HEK293 (cell line): ENCODE measurements around the gene NOMO2.
"Not testable (repeated sequence)": the region's sequence is repeated elsewhere in the genome, so short reads cannot be mapped to it uniquely, and the experiment has no call there.

Experiments
- TCF7L2 ChIP-seq: IDR thresholded peaks from 2 replicates; pipeline ENCODE4 v1.6.1; 2011; ENCODE audit warnings: low read depth, mild to moderate bottlenecking, inconsistent platforms, low read length, moderate library complexity, borderline replicate concordance
- ZBTB48 ChIP-seq: fragments of 450-650 bp; formaldehyde crosslinking; IDR thresholded peaks from 2 replicates; pipeline ENCODE4 v1.5.1; 2016; ENCODE audit warnings: missing biosample characterization, missing genetic modification characterization
- ZBTB7A ChIP-seq: fragments of 450-650 bp; formaldehyde crosslinking; IDR thresholded peaks from 2 replicates; pipeline ENCODE4 v1.5.1; 2016; ENCODE audit warnings: low read depth, missing biosample characterization, missing genetic modification characterization
- ZNF623 ChIP-seq: fragments of 450-650 bp; formaldehyde crosslinking; IDR thresholded peaks from 2 replicates; pipeline ENCODE4 v1.5.1; 2016; ENCODE audit warnings: missing biosample characterization, missing genetic modification characterization
- ZNF658 ChIP-seq: fragments of 450-650 bp; formaldehyde crosslinking; IDR thresholded peaks from 2 replicates; pipeline ENCODE4; 2016; ENCODE audit warnings: missing biosample characterization, missing genetic modification characterization
- ZNF768 ChIP-seq: fragments of 450-650 bp; formaldehyde crosslinking; IDR thresholded peaks from 2 replicates; pipeline ENCODE4 v1.5.1; 2018; ENCODE audit warnings: missing biosample characterization, mild to moderate bottlenecking, missing genetic modification characterization
- TF ChIP-seq, protein P1 (sequence below): fragments of 450-650 bp; formaldehyde crosslinking; IDR thresholded peaks from 2 replicates; pipeline ENCODE4 v1.5.1; 2016; ENCODE audit warnings: missing biosample characterization, missing genetic modification characterization
- TF ChIP-seq, protein P2 (sequence below): fragments of 450-650 bp; formaldehyde crosslinking; IDR thresholded peaks from 2 replicates; pipeline ENCODE4 v1.5.1; 2017; ENCODE audit warnings: missing biosample characterization, missing genetic modification characterization
- TF ChIP-seq, protein P3 (sequence below): fragments of 450-650 bp; formaldehyde crosslinking; IDR thresholded peaks from 2 replicates; pipeline ENCODE4 v1.5.1; 2016; ENCODE audit warnings: missing biosample characterization, missing genetic modification characterization
- TF ChIP-seq, protein P4 (sequence below): fragments of 450-650 bp; formaldehyde crosslinking; IDR thresholded peaks from 2 replicates; pipeline ENCODE4 v1.5.1; 2016; ENCODE audit warnings: missing biosample characterization, missing genetic modification characterization

DNA sequence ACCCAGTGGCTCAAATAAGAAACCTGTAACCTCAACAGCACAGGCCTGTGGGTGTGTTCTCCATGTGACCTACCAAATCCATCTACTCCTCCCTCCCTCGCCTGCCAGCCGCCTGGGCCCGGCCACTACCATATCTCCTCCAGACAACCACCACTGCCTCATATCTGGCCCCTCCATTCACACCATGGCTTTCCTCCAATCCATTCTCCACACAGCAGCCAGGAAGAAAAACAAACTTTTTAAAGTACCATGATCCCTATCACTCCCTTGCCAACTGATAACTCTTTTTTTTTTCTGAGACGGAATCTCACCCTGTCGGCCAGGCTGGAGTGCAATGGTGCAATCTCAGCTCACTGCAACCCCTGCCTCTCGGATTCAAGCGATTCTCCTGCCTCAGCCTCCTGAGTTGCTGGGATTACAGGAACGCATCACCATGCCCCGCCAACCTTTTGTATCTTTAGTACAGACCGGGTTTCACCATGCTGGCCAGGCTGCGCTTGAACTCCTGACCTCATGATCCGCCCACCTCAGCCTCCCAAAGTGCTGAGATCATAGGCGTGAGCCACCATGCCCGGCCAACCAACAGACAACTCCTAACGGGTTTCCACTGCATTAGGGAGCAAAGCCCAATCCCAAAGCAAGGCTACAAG, 26.3 kb downstream of the NOMO2 start:
- TF ChIP-seq, protein P1, sequence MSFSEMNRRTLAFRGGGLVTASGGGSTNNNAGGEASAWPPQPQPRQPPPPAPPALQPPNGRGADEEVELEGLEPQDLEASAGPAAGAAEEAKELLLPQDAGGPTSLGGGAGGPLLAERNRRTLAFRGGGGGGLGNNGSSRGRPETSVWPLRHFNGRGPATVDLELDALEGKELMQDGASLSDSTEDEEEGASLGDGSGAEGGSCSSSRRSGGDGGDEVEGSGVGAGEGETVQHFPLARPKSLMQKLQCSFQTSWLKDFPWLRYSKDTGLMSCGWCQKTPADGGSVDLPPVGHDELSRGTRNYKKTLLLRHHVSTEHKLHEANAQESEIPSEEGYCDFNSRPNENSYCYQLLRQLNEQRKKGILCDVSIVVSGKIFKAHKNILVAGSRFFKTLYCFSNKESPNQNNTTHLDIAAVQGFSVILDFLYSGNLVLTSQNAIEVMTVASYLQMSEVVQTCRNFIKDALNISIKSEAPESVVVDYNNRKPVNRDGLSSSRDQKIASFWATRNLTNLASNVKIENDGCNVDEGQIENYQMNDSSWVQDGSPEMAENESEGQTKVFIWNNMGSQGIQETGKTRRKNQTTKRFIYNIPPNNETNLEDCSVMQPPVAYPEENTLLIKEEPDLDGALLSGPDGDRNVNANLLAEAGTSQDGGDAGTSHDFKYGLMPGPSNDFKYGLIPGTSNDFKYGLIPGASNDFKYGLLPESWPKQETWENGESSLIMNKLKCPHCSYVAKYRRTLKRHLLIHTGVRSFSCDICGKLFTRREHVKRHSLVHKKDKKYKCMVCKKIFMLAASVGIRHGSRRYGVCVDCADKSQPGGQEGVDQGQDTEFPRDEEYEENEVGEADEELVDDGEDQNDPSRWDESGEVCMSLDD (tag by site-specific recombination) = not testable (repeated sequence)
- TF ChIP-seq, protein P2, sequence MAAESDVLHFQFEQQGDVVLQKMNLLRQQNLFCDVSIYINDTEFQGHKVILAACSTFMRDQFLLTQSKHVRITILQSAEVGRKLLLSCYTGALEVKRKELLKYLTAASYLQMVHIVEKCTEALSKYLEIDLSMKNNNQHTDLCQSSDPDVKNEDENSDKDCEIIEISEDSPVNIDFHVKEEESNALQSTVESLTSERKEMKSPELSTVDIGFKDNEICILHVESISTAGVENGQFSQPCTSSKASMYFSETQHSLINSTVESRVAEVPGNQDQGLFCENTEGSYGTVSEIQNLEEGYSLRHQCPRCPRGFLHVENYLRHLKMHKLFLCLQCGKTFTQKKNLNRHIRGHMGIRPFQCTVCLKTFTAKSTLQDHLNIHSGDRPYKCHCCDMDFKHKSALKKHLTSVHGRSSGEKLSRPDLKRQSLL (tag by site-specific recombination) = not testable (repeated sequence)
- TF ChIP-seq, protein P3, sequence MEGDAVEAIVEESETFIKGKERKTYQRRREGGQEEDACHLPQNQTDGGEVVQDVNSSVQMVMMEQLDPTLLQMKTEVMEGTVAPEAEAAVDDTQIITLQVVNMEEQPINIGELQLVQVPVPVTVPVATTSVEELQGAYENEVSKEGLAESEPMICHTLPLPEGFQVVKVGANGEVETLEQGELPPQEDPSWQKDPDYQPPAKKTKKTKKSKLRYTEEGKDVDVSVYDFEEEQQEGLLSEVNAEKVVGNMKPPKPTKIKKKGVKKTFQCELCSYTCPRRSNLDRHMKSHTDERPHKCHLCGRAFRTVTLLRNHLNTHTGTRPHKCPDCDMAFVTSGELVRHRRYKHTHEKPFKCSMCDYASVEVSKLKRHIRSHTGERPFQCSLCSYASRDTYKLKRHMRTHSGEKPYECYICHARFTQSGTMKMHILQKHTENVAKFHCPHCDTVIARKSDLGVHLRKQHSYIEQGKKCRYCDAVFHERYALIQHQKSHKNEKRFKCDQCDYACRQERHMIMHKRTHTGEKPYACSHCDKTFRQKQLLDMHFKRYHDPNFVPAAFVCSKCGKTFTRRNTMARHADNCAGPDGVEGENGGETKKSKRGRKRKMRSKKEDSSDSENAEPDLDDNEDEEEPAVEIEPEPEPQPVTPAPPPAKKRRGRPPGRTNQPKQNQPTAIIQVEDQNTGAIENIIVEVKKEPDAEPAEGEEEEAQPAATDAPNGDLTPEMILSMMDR (tag by site-specific recombination) = not testable (repeated sequence)
- TF ChIP-seq ZNF658 (tag by site-specific recombination); ZBTB48; ZBTB7A (tag by site-specific recombination); ZNF768 (tag by site-specific recombination); TCF7L2; ZNF623 (tag by site-specific recombination): not testable (repeated sequence)
- TF ChIP-seq, protein P4, sequence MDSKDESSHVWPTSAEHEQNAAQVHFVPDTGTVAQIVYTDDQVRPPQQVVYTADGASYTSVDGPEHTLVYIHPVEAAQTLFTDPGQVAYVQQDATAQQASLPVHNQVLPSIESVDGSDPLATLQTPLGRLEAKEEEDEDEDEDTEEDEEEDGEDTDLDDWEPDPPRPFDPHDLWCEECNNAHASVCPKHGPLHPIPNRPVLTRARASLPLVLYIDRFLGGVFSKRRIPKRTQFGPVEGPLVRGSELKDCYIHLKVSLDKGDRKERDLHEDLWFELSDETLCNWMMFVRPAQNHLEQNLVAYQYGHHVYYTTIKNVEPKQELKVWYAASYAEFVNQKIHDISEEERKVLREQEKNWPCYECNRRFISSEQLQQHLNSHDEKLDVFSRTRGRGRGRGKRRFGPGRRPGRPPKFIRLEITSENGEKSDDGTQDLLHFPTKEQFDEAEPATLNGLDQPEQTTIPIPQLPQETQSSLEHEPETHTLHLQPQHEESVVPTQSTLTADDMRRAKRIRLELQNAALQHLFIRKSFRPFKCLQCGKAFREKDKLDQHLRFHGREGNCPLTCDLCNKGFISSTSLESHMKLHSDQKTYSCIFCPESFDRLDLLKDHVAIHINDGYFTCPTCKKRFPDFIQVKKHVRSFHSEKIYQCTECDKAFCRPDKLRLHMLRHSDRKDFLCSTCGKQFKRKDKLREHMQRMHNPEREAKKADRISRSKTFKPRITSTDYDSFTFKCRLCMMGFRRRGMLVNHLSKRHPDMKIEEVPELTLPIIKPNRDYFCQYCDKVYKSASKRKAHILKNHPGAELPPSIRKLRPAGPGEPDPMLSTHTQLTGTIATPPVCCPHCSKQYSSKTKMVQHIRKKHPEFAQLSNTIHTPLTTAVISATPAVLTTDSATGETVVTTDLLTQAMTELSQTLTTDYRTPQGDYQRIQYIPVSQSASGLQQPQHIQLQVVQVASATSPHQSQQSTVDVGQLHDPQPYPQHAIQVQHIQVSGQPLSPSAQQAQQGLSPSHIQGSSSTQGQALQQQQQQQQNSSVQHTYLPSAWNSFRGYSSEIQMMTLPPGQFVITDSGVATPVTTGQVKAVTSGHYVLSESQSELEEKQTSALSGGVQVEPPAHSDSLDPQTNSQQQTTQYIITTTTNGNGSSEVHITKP (tag by site-specific recombination) = not testable (repeated sequence)
